Activated CD8-positive, alpha-beta memory T cell treated with anti-CD3 and anti-CD28 coated beads, Interleukin-2, amount 50 U/mL, for 24 hours (primary cell): ENCODE results near the gene TPSB2.

Experiments
- DNase-seq: peaks from one replicate; pipeline ENCODE4 v3.0.0-alpha.2; 2020; ENCODE audit errors: extremely low read depth

Gene TPSB2

GRCh38 chr16:1220098-1220728 lies 9.8 kb downstream of the TPSB2 start:
- DNase-seq = no peak

- no peak for DNase-seq
Observed at GRCh38 chr16:1218930-1219611, 10.9 kb downstream of the TPSB2 start.

GRCh38 chr16:1218061-1218929 lies 11.7 kb downstream of the TPSB2 start:
- DNase-seq = no peak

- DNase-seq = no peak
Observed at GRCh38 chr16:1217526-1217925, 12.5 kb downstream of the TPSB2 start.

- DNase-seq = no peak
Observed at GRCh38 chr16:1216681-1217400, 13.1 kb downstream of the TPSB2 start.

- DNase-seq = no peak
Observed at GRCh38 chr16:1216296-1216619, 13.7 kb downstream of the TPSB2 start.

GRCh38 chr16:1215574-1216295 lies 14.2 kb downstream of the TPSB2 start:
- DNase-seq = no peak

- DNase-seq = no peak
Observed at GRCh38 chr16:1214719-1215118, 15.3 kb downstream of the TPSB2 start.

GRCh38 chr16:1213796-1214372 lies 16.1 kb downstream of the TPSB2 start:
- no peak for DNase-seq

- no peak for DNase-seq
Observed at GRCh38 chr16:1213231-1213630, 16.8 kb downstream of the TPSB2 start.

- no peak for DNase-seq
Observed at GRCh38 chr16:1212616-1213194, 17.3 kb downstream of the TPSB2 start.

- DNase-seq = no peak
Observed at GRCh38 chr16:1211451-1212268, 18.3 kb downstream of the TPSB2 start.

- no peak for DNase-seq
Observed at GRCh38 chr16:1210461-1210860, 19.5 kb downstream of the TPSB2 start.

GRCh38 chr16:1209081-1209480 lies 20.9 kb downstream of the TPSB2 start:
- DNase-seq = no peak

- DNase-seq = no peak
Observed at GRCh38 chr16:1208239-1208830, 21.6 kb downstream of the TPSB2 start.

- no peak for DNase-seq
Observed at GRCh38 chr16:1206786-1207185, 23.2 kb downstream of the TPSB2 start.

GRCh38 chr16:1206326-1206725 lies 23.7 kb downstream of the TPSB2 start:
- no peak for DNase-seq

GRCh38 chr16:1204933-1205332 lies 25.1 kb downstream of the TPSB2 start:
- no peak for DNase-seq

GRCh38 chr16:1202274-1202673 lies 27.7 kb downstream of the TPSB2 start:
- no peak for DNase-seq

- no peak for DNase-seq
Observed at GRCh38 chr16:1201444-1201843, 28.5 kb downstream of the TPSB2 start.
